ENCODE data around the gene UCK2. TPM values are rescaled to one million over a fixed set of nuclear protein-coding genes. Genes with fewer than 3 reads are reported as not detected.

Gene UCK2
- total RNA-seq, 1 donor from 2014 or later, result 19.6 TPM

DNA sequence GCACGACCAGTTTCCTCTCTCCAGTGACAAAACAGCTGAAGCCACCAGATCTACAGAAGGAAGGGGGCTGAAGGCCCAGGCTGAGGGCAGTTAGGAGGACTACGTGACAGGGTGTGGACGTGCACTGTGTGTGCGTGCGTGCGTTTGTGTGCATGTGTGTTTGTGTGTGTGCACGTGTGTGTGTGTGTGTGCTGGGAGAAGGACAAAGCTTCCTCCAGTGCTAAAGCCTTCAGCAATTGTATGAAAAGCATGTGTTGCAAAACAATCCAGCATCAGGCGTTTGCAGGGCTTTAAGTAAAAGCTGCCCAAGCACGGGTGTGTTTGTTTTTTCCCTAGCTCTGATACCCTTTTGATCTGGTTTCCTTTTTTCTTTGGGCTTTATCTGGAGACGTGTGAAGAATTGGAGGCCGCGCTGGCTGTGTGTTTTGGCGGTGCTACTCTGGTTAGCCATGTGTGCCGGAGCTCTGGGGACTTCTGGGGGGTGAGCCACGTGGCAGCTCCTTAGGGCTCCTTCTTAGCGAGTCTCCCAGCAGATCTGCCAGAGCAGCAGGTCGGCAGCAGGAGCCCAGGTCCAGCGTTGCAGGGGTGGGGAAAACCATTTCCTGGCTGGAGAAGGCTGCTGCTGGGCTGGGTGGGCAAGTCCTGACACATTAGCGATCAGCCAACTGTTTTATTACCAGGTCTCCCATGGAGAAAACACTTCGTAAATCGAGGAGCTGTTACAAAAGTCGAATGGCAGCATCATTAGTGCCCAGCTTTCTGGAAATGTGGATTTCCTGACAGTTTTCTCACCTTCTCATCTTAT lies 73.4 kb downstream of the UCK2 start:
- intact Hi-C loops (cut with micrococcal nuclease), result no loop called here
- CTCF ChIA-PET, result interaction anchor here (2.0 kb wide), 1 partner anchor 13 kb away, joined by 5 read pairs; no protein-coding TSS in a partner anchor
- TF ChIP-seq, protein P1, sequence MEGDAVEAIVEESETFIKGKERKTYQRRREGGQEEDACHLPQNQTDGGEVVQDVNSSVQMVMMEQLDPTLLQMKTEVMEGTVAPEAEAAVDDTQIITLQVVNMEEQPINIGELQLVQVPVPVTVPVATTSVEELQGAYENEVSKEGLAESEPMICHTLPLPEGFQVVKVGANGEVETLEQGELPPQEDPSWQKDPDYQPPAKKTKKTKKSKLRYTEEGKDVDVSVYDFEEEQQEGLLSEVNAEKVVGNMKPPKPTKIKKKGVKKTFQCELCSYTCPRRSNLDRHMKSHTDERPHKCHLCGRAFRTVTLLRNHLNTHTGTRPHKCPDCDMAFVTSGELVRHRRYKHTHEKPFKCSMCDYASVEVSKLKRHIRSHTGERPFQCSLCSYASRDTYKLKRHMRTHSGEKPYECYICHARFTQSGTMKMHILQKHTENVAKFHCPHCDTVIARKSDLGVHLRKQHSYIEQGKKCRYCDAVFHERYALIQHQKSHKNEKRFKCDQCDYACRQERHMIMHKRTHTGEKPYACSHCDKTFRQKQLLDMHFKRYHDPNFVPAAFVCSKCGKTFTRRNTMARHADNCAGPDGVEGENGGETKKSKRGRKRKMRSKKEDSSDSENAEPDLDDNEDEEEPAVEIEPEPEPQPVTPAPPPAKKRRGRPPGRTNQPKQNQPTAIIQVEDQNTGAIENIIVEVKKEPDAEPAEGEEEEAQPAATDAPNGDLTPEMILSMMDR (IDR thresholded peaks at IDR 0.05), result no peak
- DNase-seq, result no peak
- H3K9me3 Mint-ChIP-seq, result no peaks in the 10 kb centered on the region
- ATAC-seq (ENCODE audit: low read depth), result no peak
- no peaks in the 10 kb centered on the region for H3K27me3 Mint-ChIP-seq
- no peaks in the 10 kb centered on the region for H3K4me1 Mint-ChIP-seq
- H3K36me3 Mint-ChIP-seq (ENCODE audit: low read depth), result peaks cover 40% of the 10 kb centered on the region
- H3K4me3 Mint-ChIP-seq, result no peak overlapping the region
- H3K27ac Mint-ChIP-seq, result no peak overlapping the region
- POLR2A ChIA-PET, result no interaction called here

DNA sequence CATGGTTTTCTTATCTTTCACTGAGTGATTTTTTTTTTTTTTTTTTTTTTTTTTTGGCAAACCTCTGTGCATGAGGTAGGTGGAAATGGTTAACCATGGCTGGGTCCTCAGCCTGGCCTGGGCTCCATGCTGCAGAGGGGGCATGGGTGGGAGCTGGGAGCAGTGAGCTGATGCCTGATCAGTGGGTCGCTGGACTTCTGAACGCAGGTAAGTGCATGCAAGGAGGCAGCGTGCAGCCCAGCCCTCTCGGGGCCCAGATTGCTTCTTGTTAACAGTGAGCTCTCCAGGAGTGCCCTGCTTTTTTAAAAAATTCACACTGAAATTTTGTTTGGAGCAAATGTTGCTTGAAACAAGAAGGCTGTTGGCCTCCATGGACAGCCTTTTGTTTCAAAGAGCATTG lies 75.2 kb downstream of the UCK2 start:
- H3K9me3 Mint-ChIP-seq, result no peaks in the 10 kb centered on the region
- ATAC-seq (ENCODE audit: low read depth), result no peak
- TF ChIP-seq, protein P1 (IDR thresholded peaks at IDR 0.05), result no peak
- intact Hi-C loops (cut with micrococcal nuclease), result no loop called here
- CTCF ChIA-PET, result no interaction called here
- H3K4me1 Mint-ChIP-seq, result no peaks in the 10 kb centered on the region
- no peak overlapping the region for H3K27ac Mint-ChIP-seq
- no peak for DNase-seq
- no peaks in the 10 kb centered on the region for H3K27me3 Mint-ChIP-seq
- H3K4me3 Mint-ChIP-seq, result no peak overlapping the region
- POLR2A ChIA-PET, result no interaction called here
- peaks cover 40% of the 10 kb centered on the region for H3K36me3 Mint-ChIP-seq (ENCODE audit: low read depth)

DNA sequence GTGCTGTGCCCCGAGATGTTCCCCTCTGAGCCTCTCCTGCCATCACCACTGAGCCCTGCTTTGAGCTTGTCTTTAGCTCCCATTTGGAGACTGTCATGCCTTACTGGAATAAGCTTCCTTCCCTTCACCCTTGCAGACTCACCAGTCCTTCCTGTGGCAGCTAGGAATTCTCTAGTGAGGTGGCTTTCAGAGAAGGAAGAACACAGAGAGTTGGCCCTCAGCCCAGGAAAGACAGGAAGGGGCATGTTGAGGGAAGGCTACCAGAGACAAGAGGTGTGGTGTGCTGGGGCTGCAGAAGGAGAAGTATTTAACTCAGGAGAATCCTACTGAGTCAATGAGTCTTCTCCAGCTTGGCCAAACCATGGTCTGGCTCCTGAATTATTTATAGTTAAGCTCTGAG lies 76.3 kb downstream of the UCK2 start:
- Mint-ChIP-seq H3K9me3 (no peaks in the 10 kb centered on the region), H3K36me3 (ENCODE audit: low read depth) (peaks cover 44% of the 10 kb centered on the region), H3K4me3 (no peak overlapping the region), H3K27me3 (no peaks in the 10 kb centered on the region), H3K4me1 (no peaks in the 10 kb centered on the region), H3K27ac (no peak overlapping the region)
- intact Hi-C loops (cut with micrococcal nuclease), result no loop called here
- ChIA-PET CTCF (interaction anchor here (1.2 to 1.4 kb wide), 2 partner anchors 11 to 301 kb away, joined by 4 to 7 read pairs; no protein-coding TSS in a partner anchor), POLR2A (interaction anchor here (0.8 kb wide), 1 partner anchor 32 kb away, joined by 3 read pairs; no protein-coding TSS in a partner anchor)
- TF ChIP-seq, protein P1 (IDR thresholded peaks at IDR 0.05), result no peak
- ATAC-seq (ENCODE audit: low read depth), result no peak
- DNase-seq, result no peak

DNA sequence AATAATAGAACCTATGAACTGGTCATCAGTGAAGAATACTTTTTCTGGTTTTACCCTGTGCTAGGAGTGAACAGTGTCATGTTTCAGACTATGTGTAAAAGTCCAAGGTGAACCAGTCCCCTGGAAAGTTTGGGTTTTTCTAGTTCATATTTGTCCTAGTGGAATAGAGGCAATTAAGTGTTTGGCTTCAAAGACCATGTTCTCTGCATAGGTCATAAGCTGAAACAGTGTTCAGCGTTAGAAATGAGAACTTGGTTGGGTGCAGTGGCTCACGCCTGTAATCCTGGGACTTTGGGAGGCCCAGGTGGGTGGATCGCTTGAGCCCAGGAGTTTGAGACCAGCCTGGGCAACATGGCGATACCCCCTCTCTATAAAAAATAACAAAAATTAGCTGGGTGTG lies 77.5 kb downstream of the UCK2 start:
- POLR2A ChIA-PET, result no interaction called here
- H3K4me3 Mint-ChIP-seq, result no peak overlapping the region
- no peak overlapping the region for H3K27ac Mint-ChIP-seq
- no peaks in the 10 kb centered on the region for H3K4me1 Mint-ChIP-seq
- intact Hi-C loops (cut with micrococcal nuclease), result no loop called here
- H3K36me3 Mint-ChIP-seq (ENCODE audit: low read depth), result peaks cover 47% of the 10 kb centered on the region
- ATAC-seq (ENCODE audit: low read depth) (no peak), DNase-seq (no peak)
- no peaks in the 10 kb centered on the region for H3K27me3 Mint-ChIP-seq
- CTCF ChIA-PET, result no interaction called here
- TF ChIP-seq, protein P1 (IDR thresholded peaks at IDR 0.05), result no peak
- no peaks in the 10 kb centered on the region for H3K9me3 Mint-ChIP-seq

DNA sequence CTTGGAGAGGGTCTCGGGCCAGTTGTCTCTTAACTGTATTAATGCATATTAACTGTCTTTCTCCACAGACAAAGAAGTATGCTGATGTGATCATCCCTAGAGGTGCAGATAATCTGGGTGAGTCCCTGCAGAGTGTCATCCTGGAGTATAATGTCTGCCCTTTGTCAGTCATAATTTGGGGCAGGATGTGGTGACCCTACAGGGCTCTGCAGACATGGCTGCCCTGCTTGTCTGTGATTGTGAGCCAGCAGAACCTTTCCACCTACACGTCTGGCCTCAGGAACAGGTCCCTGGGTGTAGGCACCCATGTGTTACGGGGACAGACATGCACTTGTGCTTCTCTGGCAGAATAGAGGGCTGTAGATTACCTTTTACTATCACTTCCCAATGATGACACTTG lies 78.4 kb downstream of the UCK2 start:
- DNase-seq (no peak), ATAC-seq (ENCODE audit: low read depth) (no peak)
- TF ChIP-seq, protein P1 (IDR thresholded peaks at IDR 0.05), result no peak
- Mint-ChIP-seq H3K4me3 (no peak overlapping the region), H3K27me3 (no peaks in the 10 kb centered on the region), H3K4me1 (no peaks in the 10 kb centered on the region), H3K36me3 (ENCODE audit: low read depth) (peaks cover 45% of the 10 kb centered on the region), H3K27ac (no peak overlapping the region), H3K9me3 (no peaks in the 10 kb centered on the region)
- CTCF ChIA-PET, result interaction anchor here (1.9 kb wide), 1 partner anchor 305 kb away, joined by 5 read pairs; no protein-coding TSS in a partner anchor
- intact Hi-C loops (cut with micrococcal nuclease), result no loop called here
- POLR2A ChIA-PET, result no interaction called here
